ENCODE results near the gene UBR4.

Gene UBR4

GRCh38 chr1:19163261-19163660 lies 46.8 kb downstream of the UBR4 start:
- TF ChIP-seq, protein P1, sequence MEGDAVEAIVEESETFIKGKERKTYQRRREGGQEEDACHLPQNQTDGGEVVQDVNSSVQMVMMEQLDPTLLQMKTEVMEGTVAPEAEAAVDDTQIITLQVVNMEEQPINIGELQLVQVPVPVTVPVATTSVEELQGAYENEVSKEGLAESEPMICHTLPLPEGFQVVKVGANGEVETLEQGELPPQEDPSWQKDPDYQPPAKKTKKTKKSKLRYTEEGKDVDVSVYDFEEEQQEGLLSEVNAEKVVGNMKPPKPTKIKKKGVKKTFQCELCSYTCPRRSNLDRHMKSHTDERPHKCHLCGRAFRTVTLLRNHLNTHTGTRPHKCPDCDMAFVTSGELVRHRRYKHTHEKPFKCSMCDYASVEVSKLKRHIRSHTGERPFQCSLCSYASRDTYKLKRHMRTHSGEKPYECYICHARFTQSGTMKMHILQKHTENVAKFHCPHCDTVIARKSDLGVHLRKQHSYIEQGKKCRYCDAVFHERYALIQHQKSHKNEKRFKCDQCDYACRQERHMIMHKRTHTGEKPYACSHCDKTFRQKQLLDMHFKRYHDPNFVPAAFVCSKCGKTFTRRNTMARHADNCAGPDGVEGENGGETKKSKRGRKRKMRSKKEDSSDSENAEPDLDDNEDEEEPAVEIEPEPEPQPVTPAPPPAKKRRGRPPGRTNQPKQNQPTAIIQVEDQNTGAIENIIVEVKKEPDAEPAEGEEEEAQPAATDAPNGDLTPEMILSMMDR (IDR thresholded peaks at IDR 0.05) = no peak
- Histone ChIP-seq H3K27me3 (no peaks in the 10 kb centered on the region), H3K27ac (no peak overlapping the region)

GRCh38 chr1:19160831-19161230 lies 49.2 kb downstream of the UBR4 start:
- TF ChIP-seq, protein P1 (IDR thresholded peaks at IDR 0.05) = no peak
- peaks cover 100% of the 10 kb centered on the region for H3K36me3 ChIP-seq

More at GRCh38 chr1:19163261-19163660, 46.8 kb downstream of the UBR4 start:
- Histone ChIP-seq H3K4me3 (ENCODE audit: low read depth in 1 of 2, low read length in 1 of 2) (no peak overlapping the region), H3K36me3 (peaks cover 100% of the 10 kb centered on the region), H3K4me1 (ENCODE audit: control insufficient read depth in 1 of 2, insufficient read depth in 1 of 2, low read depth in 1 of 2, low read length in 1 of 2) (no peaks in the 10 kb centered on the region), H3K9me3 (no peaks in the 10 kb centered on the region)

DNA sequence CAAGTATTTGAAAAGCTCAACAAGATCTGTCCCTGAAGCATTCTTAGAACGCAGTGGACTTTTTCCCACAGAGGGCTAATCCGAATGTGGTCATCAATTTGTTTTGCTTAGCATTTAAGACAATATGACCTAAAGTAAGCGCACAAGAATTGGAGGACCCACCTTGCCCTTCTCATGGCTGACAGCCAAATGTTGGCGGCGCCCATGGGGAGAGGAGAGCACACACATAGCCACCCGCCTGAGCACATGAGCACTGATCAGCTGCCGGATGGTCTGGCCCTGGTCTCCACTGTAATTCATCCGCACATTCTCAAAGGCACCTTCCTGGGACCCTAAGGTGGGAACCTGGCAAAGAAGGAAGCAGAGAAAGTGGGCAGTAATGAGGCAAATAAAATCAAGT lies 52.4 kb downstream of the UBR4 start:
- no peaks in the 10 kb centered on the region for H3K4me1 ChIP-seq (ENCODE audit: control insufficient read depth in 1 of 2, insufficient read depth in 1 of 2, low read depth in 1 of 2, low read length in 1 of 2)
- TF ChIP-seq, protein P1 (IDR thresholded peaks at IDR 0.05) = no peak
- no peak overlapping the region for H3K4me3 ChIP-seq (ENCODE audit: low read depth in 1 of 2, low read length in 1 of 2)
- peaks cover 100% of the 10 kb centered on the region for H3K36me3 ChIP-seq
- H3K9me3 ChIP-seq = no peaks in the 10 kb centered on the region
- no peaks in the 10 kb centered on the region for H3K27me3 ChIP-seq
- H3K27ac ChIP-seq = no peak overlapping the region

More at GRCh38 chr1:19160831-19161230, 49.2 kb downstream of the UBR4 start:
- H3K27me3 ChIP-seq = no peaks in the 10 kb centered on the region
- no peaks in the 10 kb centered on the region for H3K4me1 ChIP-seq (ENCODE audit: control insufficient read depth in 1 of 2, insufficient read depth in 1 of 2, low read depth in 1 of 2, low read length in 1 of 2)
- no peak overlapping the region for H3K4me3 ChIP-seq (ENCODE audit: low read depth in 1 of 2, low read length in 1 of 2)
- no peaks in the 10 kb centered on the region for H3K9me3 ChIP-seq
- no peak overlapping the region for H3K27ac ChIP-seq

DNA sequence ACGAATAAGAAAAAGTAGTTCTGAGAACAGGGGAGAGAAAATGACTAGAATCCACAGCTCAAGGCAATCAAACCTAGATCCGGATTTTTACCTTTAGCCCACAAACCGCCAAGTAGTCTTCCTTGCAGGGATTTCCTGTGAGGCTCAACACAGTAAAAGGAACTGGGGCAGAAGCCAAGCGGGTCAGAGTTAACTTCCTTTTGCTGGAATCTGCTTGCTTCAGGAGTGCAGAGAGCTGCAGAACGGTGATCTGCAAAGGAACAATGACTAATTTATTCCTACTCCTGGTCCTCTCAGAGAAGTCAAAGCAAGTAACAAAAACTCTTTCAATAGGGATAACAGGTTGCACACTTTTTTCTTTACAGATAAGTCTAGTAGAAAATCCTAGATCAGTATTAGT lies 53.4 kb downstream of the UBR4 start:
- TF ChIP-seq, protein P1 (IDR thresholded peaks at IDR 0.05) = no peak
- Histone ChIP-seq H3K4me1 (ENCODE audit: control insufficient read depth in 1 of 2, insufficient read depth in 1 of 2, low read depth in 1 of 2, low read length in 1 of 2) (no peaks in the 10 kb centered on the region), H3K27ac (peak overlapping the region; percentile 42), H3K36me3 (peaks cover 100% of the 10 kb centered on the region), H3K4me3 (ENCODE audit: low read depth in 1 of 2, low read length in 1 of 2) (no peak overlapping the region), H3K27me3 (no peaks in the 10 kb centered on the region), H3K9me3 (no peaks in the 10 kb centered on the region)

DNA sequence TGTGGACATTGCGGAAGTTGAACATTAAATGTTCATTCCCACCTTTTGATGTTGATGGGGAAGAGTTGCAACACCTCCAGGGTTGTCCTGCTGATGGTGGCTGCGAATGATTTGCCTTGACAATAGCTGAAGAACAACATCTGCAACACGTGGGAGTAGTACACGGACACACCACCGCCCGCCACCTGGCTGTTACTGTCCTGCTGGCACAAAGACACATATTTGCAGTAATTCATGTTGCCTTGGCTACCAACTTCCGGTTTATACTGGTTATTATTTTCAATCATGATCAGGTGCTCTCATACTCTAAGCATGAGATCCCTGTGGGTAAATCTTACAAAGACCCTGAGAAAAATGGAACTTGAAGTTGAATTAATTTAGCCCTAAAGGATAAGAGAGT lies 55.2 kb downstream of the UBR4 start:
- Histone ChIP-seq H3K36me3 (peaks cover 100% of the 10 kb centered on the region), H3K27me3 (no peaks in the 10 kb centered on the region), H3K4me3 (ENCODE audit: low read depth in 1 of 2, low read length in 1 of 2) (no peak overlapping the region), H3K4me1 (ENCODE audit: control insufficient read depth in 1 of 2, insufficient read depth in 1 of 2, low read depth in 1 of 2, low read length in 1 of 2) (no peaks in the 10 kb centered on the region), H3K9me3 (no peaks in the 10 kb centered on the region), H3K27ac (no peak overlapping the region)
- TF ChIP-seq, protein P1 (IDR thresholded peaks at IDR 0.05) = no peak

DNA sequence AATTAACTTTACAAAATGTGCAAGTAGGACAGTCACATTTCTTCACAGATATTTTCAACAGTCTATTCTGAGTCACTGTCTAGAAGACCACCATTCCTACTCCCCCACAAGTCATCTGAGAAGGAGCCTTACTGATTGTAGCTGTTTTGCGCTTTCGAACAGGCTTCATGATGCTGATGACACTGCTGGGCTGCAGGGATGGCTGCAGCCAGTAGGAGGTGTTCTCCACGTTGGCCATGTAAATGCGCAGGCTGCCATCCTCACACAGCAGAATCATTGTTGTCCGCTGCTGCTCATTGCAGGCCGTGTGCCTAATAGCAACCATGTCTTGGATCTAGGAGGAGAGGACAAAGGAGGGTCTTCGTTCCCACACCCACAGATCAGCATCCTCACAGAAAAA lies 56.9 kb downstream of the UBR4 start:
- H3K27ac ChIP-seq = no peak overlapping the region
- peaks cover 100% of the 10 kb centered on the region for H3K36me3 ChIP-seq
- no peaks in the 10 kb centered on the region for H3K4me1 ChIP-seq (ENCODE audit: control insufficient read depth in 1 of 2, insufficient read depth in 1 of 2, low read depth in 1 of 2, low read length in 1 of 2)
- TF ChIP-seq, protein P1 (IDR thresholded peaks at IDR 0.05) = no peak
- H3K27me3 ChIP-seq = no peaks in the 10 kb centered on the region
- H3K4me3 ChIP-seq (ENCODE audit: low read depth in 1 of 2, low read length in 1 of 2) = no peak overlapping the region
- H3K9me3 ChIP-seq = no peaks in the 10 kb centered on the region

Data from neutrophil (primary cell).